IPS-11a (cell line): Measurements from ENCODE around the gene METTL22.
"Not testable (repeated sequence)": the region's sequence is repeated elsewhere in the genome, so short reads cannot be mapped to it uniquely, and the experiment has no call there.

Source experiments
- H3K4me3 ChIP-seq: one replicate; pipeline ENCODE4 v1.5.1; 2013; ENCODE audit warnings: low read depth, low read length, control low read depth

METTL22 gene

DNA sequence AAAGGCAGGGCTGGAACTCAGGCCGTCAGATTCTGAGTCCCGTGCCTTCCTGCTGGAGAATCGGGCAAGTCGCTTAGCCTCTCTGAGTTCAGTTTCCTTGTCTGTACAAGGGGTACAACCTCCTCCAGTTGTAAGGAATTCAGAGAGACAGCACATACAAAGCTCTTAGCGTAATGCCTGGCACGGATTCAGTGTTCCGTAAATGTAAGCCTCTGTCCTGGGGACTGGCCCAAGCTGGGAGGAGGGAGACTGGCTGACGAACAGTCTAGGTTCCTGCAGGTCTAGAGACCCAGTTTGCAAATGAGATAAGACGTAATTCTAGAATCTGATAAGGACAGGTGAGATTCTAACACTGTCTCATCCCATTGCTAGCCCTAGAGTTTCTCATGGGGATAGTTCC is 9.9 kb downstream of the METTL22 start:
- no peak overlapping the region for H3K4me3 ChIP-seq

DNA sequence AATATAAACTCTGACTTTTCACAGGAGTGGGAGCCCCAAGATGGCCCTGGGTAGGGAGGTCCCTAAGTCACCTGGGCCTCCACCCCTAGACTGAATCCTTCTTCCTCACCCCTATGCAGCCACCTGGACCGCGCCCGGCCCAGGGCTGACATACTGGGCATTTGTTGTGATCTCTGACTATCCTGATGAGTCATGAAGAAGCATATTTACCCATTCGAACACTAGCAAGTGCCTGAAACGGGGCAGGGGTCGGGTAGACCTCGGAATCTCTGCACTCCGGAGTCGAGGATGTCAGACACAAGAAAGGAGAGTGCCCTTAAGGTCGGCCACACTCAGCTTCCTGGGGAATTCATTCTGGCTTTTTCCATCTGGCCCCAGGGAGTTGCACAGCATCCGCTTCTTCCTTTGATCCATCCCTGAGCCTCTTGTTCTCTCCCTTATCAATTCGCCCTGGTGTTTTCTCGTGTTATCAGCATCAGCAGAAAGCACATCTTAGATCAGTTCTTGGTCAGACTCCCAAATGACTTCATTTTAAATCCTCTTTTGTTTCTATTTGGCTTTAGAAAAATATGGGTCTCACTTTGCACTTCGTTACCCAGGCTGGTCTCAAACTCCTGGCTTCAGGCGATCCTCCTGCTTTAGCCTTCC is 10.4 kb downstream of the METTL22 start:
- H3K4me3 ChIP-seq, result no peak overlapping the region

DNA sequence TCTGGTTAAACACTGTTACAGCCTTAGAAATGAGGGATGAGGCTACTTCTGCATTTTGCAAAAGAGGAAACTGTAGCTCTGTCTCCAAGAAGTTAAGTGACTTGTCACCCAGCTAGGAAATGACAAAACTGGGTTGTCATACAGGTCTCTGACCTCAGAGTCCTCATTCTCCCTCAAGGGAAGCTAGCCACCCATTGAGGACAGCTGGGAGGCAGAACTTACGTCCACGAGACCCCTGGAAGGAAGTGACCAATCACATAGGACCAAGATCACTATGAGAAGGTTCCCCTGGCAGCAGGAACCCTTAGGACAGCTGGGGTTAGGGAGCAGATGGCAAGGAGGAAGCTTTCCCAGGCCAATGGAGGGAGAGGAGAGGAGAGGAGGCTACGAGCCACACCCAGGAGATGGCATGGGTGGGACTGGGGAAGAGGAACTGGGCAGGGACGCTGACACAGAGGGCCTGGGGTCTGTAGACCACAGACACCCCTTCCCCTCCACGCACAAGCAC is 11.2 kb downstream of the METTL22 start:
- no peak overlapping the region for H3K4me3 ChIP-seq

DNA sequence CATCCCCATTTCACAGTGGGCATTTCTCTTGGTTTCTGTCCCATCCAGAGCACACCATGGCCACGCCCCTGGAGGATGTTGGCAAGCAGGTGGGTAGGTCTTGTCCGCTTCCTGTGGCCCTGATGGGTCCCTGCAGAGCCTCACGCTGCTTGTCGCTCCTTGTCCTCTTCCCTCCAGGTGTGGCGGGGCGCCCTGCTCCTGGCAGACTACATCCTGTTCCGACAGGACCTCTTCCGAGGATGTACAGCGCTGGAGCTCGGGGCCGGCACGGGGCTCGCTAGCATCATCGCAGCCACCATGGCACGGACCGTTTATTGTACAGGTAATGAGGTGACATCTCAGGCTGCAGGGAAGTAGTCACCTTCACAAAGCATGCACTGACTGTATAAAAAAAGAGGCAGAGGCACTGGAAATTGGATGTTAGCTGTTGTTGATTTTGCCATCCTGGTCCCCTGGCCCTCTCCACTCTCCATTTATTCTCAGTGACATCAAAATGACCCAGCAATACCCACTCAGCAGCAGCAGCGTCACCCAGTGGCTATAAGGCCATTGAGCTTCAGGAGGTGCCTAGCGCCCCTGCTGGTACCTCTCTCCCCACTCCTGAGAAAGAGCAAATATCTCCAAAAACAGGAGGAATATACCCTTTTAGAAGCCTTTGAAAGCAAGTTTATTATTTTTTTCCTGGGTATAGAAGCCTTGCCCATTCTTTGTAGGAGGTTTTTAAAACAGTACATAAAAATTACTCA is 13.7 kb downstream of the METTL22 start:
- no peak overlapping the region for H3K4me3 ChIP-seq

DNA sequence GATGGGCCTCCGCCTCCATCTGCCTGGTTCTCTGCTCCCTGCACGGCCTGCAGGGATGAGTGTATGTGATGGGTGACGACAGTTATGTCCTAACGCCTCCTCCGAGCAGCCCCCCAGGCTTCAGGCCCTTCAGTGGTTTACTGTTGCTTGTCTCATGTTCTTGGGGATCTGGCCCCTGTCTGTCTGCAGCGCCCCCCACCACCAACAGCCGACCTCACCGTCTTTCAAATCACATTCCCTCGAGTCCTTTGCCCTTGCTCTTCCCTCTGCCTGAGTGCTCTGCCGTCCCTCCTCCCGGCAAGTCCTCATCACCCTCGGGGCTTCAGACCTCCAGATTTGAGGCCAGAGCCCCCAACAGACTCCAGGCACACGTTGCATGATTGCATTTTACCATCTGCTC is 18.2 kb downstream of the METTL22 start:
- no peak overlapping the region for H3K4me3 ChIP-seq

DNA sequence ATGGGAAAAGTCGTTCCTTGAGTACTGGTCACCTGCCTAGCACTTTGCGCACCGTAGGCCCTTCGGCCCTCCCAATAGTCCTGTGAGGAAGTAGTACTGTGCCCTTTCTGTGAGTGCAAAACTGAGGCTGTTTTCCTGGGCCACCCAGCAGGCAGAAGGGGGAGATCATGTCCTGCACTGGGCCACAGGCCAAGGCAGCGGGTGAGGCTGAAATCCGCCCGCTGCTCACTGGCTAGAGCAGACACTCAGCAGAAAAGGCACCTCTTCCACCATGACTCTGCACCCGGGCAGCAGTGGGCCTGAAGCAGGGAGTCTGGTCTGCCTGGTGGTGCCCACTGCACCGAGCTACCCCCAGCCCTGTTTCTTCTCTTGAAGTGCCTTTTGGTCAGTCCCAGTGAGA is 20.2 kb downstream of the METTL22 start:
- no peak overlapping the region for H3K4me3 ChIP-seq

DNA sequence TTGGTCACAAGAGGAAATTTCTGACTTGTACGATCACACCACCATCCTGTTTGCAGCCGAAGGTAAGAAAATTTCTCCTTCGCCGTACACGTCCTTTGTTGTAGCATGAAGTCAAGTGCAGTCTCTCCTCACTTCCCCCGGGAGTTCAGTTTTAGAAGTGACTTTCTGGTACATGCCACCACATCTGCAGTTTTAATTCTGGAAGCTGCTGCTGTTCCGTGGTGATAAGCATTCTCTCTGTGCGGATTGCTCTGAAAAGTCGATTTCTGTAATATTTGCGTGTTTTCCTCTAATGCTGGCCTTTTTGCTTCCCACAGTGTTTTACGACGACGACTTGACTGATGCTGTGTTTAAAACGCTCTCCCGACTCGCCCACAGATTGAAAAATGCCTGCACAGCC is 20.6 kb downstream of the METTL22 start:
- H3K4me3 ChIP-seq, result no peak overlapping the region

DNA sequence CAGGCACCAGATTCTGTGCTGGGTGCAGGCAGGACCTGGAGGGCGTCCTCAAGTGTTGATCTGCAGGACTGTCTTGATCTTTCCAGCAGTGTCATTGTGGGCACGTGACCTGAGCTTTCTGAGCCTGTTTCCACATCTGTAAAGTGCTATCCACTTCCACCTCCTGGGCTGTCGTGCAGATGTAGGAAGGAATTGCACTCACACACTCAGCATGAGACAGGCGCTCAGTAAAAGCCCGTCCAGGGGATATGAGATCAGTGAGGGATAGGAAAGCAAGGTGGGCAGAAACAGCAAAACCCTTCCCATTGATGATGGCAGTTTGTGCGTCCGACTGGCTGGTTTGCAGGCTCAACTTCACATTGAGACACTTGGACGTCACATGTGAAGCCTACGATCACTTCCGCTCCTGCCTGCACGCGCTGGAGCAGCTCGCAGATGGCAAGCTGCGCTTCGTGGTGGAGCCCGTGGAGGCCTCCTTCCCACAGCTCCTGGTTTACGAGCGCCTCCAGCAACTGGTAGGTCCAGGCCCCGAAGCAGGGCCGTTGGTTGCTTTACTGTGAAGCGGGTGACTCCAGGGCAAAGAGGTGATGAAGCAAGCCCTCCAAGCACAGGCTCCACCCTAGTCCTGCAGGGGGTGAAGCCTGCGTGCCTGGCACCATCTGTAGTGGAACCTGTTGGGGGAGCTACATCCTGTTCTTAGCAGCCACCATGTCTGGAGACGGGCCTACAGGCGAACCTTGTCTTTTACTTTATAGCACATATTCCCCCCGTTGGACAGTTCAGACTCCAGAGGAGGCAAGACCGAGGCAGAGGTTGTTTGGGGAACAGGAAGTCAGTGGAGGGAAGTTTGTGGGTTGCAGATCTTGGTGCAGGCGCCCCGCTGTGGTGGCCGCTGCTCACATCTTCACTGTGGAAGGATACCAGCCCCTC is 23.0 kb downstream of the METTL22 start:
- H3K4me3 ChIP-seq, result no peak overlapping the region

DNA sequence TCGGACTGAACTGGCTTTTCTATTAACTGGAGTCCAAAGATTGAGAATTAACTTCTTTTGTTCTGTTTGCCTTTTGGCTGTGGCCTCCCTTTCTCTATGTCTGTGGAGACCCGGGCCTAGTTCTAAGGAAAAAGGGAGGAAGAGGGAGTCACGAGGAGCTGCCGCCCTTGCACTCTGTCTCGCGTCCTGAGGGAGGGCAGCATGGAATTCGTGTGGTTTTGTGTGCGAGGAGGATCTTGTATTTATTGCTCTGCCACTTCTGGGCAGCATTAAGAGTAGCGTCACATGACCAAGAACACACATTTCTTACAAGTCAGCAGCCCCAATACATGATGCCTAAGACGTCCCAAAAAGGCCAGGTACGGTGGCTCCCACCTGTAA is 23.6 kb downstream of the METTL22 start:
- no peak overlapping the region for H3K4me3 ChIP-seq

DNA sequence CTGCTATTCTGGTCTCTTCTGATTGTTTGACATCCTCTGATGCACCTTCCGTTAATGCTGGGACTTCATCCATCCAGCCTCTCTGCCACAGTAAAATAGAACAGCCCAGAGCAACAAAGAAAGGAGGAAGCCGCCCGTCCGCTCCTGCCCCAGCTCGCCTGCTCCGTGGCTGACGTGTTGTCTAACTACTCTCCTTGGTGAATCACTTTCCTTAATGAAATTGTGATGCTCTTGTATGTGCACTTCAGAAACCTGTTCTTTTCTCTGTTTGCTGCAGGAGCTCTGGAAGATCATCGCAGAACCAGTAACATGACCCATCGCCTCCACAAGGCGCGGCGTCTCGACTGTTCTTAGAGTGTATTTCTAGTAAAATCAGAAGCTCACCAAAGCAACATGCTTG is 24.3 kb downstream of the METTL22 start:
- no peak overlapping the region for H3K4me3 ChIP-seq

DNA sequence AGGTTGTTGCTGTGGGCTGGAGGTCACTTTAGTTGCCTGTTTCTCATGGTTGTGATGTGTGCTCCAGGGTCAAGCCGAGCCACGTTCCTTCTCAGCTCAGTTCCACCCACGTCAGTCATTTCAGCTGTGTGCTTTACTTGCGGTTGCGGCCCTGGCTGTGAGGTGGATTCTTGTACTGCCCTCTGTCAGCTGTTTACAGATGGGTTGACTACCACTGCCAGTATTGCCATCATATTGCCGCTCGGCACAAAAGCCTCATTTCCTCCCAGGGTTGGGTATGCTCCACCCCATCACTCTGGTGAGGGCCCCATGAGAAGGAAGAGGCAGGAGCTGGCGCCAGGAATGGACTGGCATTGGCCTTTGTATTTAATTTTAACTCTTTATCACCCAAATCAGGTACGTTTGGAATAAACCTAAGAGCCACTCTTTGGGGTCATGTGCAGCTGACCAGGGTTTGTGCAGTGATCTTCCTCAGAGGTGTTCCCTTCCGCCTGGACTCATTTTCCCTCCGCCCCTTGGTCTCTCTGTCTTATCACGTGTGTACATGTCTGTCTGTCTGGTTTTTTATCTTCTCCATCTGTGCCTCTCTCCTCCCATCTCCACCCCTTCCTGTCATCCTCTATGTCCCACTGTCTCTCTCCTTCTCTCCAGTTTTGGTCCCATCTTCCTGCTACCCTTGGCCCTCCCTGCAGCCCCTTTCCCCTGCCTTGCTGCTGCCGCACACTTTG is 25.0 kb downstream of the METTL22 start:
- no peak overlapping the region for H3K4me3 ChIP-seq

DNA sequence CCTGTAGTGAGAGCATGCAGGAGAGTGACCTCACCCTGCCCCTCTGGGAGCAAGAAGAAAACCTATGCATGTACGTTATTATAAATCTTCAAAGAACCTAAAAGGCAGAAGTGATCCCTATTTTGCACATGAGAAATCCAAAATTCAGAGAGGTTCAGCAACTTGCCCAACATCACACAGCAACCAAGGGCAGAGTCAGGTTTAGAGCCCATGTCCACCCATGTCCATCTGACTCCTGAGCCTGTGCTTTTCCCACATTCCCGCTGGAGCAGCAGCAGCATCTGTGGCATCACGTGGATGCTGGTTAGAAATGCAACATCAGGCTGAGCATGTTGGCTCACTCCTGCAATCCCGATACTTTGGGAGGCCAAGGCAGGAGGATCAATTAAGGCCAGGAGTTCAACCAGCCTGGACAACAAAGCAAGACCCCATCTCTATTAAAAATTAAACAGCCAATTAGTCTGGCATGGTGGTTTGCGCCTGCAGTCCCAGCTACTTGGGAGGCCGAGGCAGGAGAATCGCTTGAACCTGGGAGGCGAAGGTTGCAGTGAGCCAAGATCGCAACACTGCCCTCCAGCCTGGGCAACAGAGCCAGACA is 26.3 kb downstream of the METTL22 start:
- no peak overlapping the region for H3K4me3 ChIP-seq

DNA sequence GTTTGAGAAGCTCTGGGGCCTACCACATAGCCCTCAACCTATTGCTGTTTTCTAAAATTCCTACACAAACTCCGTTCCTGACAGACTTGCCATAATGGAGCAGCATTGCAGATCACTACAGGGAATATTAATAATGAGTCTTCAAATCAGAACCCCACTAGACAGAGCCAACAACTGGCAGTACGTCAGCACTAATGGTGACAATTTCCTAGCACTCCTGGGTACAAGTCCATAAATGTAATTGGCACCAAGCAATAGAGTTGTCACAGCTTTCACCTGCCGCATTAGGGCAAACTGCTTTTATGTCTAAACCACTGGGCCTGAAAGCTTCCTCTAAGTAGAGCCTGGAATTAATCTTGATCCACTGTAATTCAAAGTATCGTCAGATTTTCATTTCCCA is 27.4 kb downstream of the METTL22 start:
- no peak overlapping the region for H3K4me3 ChIP-seq

DNA sequence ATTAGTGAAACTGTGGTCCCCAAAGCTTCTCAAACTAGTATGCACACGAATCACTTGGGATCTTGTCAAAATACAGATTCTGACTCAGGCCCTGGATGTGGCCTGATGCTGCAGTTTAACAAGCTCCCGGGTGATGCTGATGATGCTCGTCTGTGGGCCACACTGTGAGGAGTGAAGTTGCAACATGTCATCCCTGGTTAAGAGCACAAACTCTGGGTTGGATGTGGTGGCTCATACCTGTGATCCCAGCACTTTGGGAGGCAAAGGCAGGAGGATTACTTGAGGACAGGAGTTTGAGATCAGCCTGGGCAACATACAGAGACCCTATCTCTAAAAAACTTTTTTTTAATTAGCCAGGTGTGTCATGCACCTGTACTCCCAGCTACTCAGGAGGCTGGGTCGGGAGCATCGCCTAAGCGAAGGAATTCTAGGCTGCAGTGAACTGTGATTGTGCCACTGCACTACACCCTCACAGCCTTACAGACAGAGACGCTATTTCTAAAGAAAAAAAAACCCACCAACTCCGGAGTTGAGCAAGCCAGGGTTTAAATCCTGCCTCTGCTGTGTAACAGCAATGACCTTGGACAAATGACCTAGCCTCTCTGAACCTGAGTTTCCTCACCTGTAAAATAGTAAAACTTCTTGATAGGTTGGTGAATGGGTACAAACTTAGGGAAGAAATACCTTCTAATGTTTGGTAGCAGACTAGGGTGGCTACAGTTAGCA is 28.5 kb downstream of the METTL22 start:
- no peak overlapping the region for H3K4me3 ChIP-seq

DNA sequence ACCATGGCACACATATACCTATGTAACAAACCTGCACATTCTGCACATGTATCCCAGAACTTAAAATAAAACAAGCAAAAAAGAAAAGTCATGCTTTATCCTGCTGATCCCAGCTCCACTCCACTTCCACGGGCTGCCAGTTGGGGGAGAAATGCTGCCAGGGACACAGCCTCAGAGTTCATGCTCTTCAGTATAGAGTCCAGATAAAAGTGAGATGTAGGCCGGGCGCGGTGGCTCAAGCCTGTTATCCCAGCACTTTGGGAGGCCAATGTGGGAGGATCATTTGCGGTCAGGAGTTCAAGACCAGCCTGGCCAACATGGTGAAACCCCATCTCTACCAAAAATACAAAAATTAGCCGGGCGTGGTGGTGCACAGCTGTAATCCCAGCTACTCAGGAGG is 30.5 kb downstream of the METTL22 start:
- H3K4me3 ChIP-seq, result not testable (repeated sequence)

DNA sequence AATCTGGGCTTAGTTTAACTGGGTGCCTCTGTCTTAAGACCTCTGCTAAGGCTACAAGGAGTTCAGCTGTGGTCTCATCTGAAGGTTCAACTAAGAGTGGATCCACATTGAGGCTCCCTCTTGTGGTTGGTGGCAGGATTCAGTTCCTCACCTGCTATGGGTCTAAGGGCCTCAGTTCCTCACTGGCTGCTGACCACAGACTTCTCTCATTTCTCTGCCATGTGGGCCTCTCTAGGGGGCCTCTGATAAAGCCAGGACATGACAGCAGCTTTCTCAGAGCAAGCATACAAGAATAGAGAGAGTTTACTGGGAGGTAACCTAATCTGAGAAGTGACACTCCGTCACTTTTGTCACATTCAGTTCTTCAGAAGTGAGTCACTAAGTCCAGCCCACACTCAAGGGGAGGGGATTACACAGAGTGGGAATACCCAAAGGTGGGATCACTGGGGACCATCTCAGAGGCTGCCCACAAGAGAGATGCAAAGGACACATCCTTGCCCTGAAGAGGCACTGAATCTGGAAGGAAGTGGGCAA is 33.8 kb downstream of the METTL22 start:
- no peak overlapping the region for H3K4me3 ChIP-seq

DNA sequence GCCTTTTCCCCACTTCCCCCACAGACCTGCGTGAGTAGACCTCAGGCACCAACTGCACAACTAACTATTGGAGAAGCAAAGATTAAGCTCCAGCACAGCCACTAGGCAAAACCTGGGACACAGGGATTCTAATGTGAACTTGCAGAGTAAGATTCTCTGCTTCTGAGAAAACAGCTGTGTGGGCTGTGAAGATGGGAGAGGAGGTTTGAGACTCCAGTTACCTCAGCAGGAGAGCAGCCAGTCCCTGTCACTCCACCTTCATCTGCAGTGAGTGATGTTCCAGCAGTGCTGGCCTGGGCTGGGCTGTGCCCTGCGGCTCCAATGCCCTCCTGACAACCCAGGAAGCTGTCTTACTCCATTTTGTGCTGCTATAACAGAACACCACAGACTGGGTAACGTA is 34.9 kb downstream of the METTL22 start:
- H3K4me3 ChIP-seq, result no peak overlapping the region

DNA sequence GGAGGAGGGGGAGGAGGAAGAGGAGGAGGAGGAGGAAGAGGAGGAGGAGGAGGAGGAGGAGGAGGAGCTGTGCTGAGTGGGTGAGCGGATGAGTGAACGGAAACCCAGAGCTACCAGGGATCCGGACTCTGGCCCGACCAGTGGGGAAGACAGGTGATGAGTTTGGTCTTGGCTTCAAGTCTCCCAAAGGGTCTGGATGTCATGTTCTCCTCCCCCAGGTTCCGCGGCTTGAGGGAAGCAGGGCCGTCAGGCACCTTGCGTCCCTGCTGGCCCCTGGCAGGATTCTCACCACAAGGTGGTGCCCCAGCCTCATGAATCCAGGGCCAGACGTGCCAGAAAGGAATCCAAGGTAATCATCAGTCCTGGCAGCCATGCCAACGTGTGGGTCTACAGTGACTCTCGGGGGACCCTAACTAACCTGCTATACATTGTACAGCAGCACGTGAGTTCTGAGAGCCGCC is 39.4 kb downstream of the METTL22 start:
- H3K4me3 ChIP-seq, result no peak overlapping the region

DNA sequence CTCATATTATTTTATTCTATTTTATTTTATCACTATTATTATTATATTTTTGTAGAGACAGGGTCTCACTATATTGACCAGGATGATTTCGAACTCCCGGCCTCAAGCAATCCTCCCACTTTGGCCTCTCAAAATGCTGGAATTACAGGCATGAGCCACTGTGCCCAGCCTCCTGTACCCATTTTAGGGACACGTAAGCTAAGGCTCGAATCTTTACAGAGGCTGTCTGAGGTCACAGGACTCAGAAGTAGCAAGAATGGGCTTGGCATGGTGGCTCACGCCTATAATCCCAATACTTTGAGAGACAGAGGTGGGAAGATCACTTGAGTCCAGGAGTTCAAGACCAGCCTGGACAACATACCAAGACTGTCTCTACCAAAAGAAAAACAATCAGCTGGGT is 40.2 kb downstream of the METTL22 start:
- H3K4me3 ChIP-seq, result no peak overlapping the region
